Natural killer cell (primary cell): Measurements from ENCODE around the gene TRAF3. TPM values are rescaled to one million over a fixed set of nuclear protein-coding genes. Genes with fewer than 3 reads are reported as not detected.

Experiments used
- ATAC-seq, 3 donors: fragments of 150-1000 bp in 2 of 3; fragments of 200-7000 bp in 1 of 3; cut with Tn5 transposase; 1 replicate in 1 of 3; 2 replicates in 2 of 3; pipeline ENCODE4 v1.10.0; 2021; ENCODE audit warnings: mild to moderate bottlenecking in 2 of 3, moderate library complexity in 2 of 3
- DNase-seq, 2 donors: peaks; one replicate each; pipeline versions ENCODE4 v3.0.0 to v3.0.0-alpha.2; 2013 to 2021; ENCODE audit warnings: mixed read lengths in 1 of 2
- H3K27ac ChIP-seq: one replicate; pipeline ENCODE4 v1.5.1; 2013; ENCODE audit warnings: mild to moderate bottlenecking, low read length
- H3K27me3 ChIP-seq: one replicate; pipeline ENCODE4 v1.6.1; 2013; ENCODE audit warnings: low read length; ENCODE audit not compliant: control insufficient read depth, insufficient read depth
- H3K36me3 ChIP-seq: one replicate; pipeline ENCODE4 v1.6.1; 2013; ENCODE audit warnings: low read length; ENCODE audit not compliant: control insufficient read depth, insufficient read depth
- H3K4me1 ChIP-seq: one replicate; pipeline ENCODE4 v1.6.1; 2013; ENCODE audit warnings: low read length; ENCODE audit not compliant: control insufficient read depth, insufficient read depth
- H3K4me3 ChIP-seq: one replicate; pipeline ENCODE4 v1.5.1; 2013; ENCODE audit warnings: low read length
- H3K9me3 ChIP-seq: one replicate; pipeline ENCODE4 v1.6.1; 2013; ENCODE audit warnings: low read length; ENCODE audit not compliant: control insufficient read depth, insufficient read depth
- H3K27ac Mint-ChIP-seq, 2 donors: one replicate each; pipeline ENCODE4 v1.8.0; 2022; ENCODE audit warnings: mild to moderate bottlenecking in 2 of 2, mixed read lengths in 2 of 2, moderate library complexity in 1 of 2
- H3K27me3 Mint-ChIP-seq, 2 donors: one replicate each; pipeline ENCODE4 v1.8.0; 2022; ENCODE audit warnings: low read depth in 2 of 2, mixed read lengths in 2 of 2
- H3K36me3 Mint-ChIP-seq: one replicate; pipeline ENCODE4 v1.8.0; 2022; ENCODE audit warnings: mixed read lengths
- H3K4me1 Mint-ChIP-seq, 2 donors: one replicate each; pipeline ENCODE4 v1.8.0; 2022; ENCODE audit warnings: mixed read lengths in 2 of 2
- H3K4me3 Mint-ChIP-seq: one replicate; pipeline ENCODE4 v1.8.0; 2022; ENCODE audit warnings: mild to moderate bottlenecking, moderate library complexity, mixed read lengths
- H3K9me3 Mint-ChIP-seq, 2 donors: one replicate each; pipeline ENCODE4 v1.8.0; 2022; ENCODE audit warnings: mixed read lengths in 2 of 2
- CTCF ChIP-seq: fragments of 200-600 bp; IDR thresholded peaks from one replicate; pipeline ENCODE4 v1.8.0; 2022; ENCODE audit warnings: antibody characterized with exemption
- WGBS: methylation state at CpG from one replicate; pipeline ENCODE4 v1.1.7; 2013; ENCODE audit warnings: missing lambda C conversion rate; ENCODE audit not compliant: insufficient coverage; 5-methylcytosine and 5-hydroxymethylcytosine counted together
- intact Hi-C: fragments of 100-400 bp; cut with micrococcal nuclease; formaldehyde crosslinking; loops from one replicate; pipeline ENCODE4 v1.14.2; 2022
- total RNA-seq, 4 donors: library from RNA; stranded (reverse); fragments of 120-200 nt in 1 of 4; gene quantifications; one replicate each; pipeline versions ENCODE4 v1.2.3 to v1.2.4, GENCODE V29; 2013 to 2022

Gene TRAF3
- total RNA-seq, 3 donors from 2014 or later (not counting 1 experiment from before 2014, with no cell fraction given) = 21.0 to 31.6 (median 23.5) TPM

- no peak for TF ChIP-seq CTCF
- Mint-ChIP-seq H3K27me3 (no peaks in the 10 kb centered on the region), H3K9me3 (no peaks in the 10 kb centered on the region), H3K4me3 (peak overlapping the region; percentile 36), H3K4me1 (peaks cover 33 to 35% of the 10 kb centered on the region in 2 donors), H3K36me3 (no peaks in the 10 kb centered on the region), H3K27ac (peak overlapping the region; percentile 78 to 82)
- H3K4me1 ChIP-seq = peaks cover 32% of the 10 kb centered on the region
- no peaks in the 10 kb centered on the region for H3K9me3 ChIP-seq
- peak in 1 of 2 donors; percentile 62 for DNase-seq
- WGBS = 46% methylated on average over 9 of the region's 9 CpGs
- peak overlapping the region; percentile 58 for H3K27ac ChIP-seq
- no peaks in the 10 kb centered on the region for H3K36me3 ChIP-seq
- intact Hi-C loops = no loop called here
- peak; percentile 64 to 71 (median 65) for ATAC-seq
- no peak overlapping the region for H3K4me3 ChIP-seq
- no peaks in the 10 kb centered on the region for H3K27me3 ChIP-seq
Observed at GRCh38 chr14:102805371-102805891, 28.2 kb downstream of the TRAF3 start.

GRCh38 chr14:102805941-102806340, 28.7 kb downstream of the TRAF3 start:
- 82% methylated on average over 5 of the region's 5 CpGs for WGBS
- H3K27ac ChIP-seq = peak overlapping the region; percentile 58
- H3K4me3 Mint-ChIP-seq = peak overlapping the region; percentile 36
- peak overlapping the region; percentile 78 to 82 for H3K27ac Mint-ChIP-seq
- ATAC-seq (no peak), DNase-seq (no peak)
- no peak for TF ChIP-seq CTCF
- H3K4me1 ChIP-seq = peaks cover 32% of the 10 kb centered on the region
- no peaks in the 10 kb centered on the region for H3K27me3 ChIP-seq
- intact Hi-C loops = no loop called here
- H3K9me3 ChIP-seq = no peaks in the 10 kb centered on the region
- H3K36me3 Mint-ChIP-seq = no peaks in the 10 kb centered on the region
- H3K4me1 Mint-ChIP-seq = peaks cover 33 to 39% of the 10 kb centered on the region in 2 donors
- no peaks in the 10 kb centered on the region for H3K27me3 Mint-ChIP-seq
- no peaks in the 10 kb centered on the region for H3K9me3 Mint-ChIP-seq
- H3K4me3 ChIP-seq = no peak overlapping the region
- no peaks in the 10 kb centered on the region for H3K36me3 ChIP-seq

GRCh38 chr14:102806447-102806846, 29.2 kb downstream of the TRAF3 start:
- Histone ChIP-seq H3K27me3 (no peaks in the 10 kb centered on the region), H3K4me1 (peaks cover 32% of the 10 kb centered on the region), H3K4me3 (no peak overlapping the region), H3K27ac (peak overlapping the region; percentile 58), H3K36me3 (no peaks in the 10 kb centered on the region), H3K9me3 (no peaks in the 10 kb centered on the region)
- Mint-ChIP-seq H3K9me3 (no peaks in the 10 kb centered on the region), H3K4me1 (peaks cover 38 to 39% of the 10 kb centered on the region in 2 donors), H3K36me3 (no peaks in the 10 kb centered on the region), H3K4me3 (no peak overlapping the region), H3K27ac (peak overlapping the region in 1 of 2 donors; percentile 82), H3K27me3 (no peaks in the 10 kb centered on the region)
- DNase-seq (no peak), ATAC-seq (no peak)
- WGBS = 90% methylated on average over 4 of the region's 4 CpGs
- no peak for TF ChIP-seq CTCF
- intact Hi-C loops = no loop called here

- Mint-ChIP-seq H3K9me3 (no peaks in the 10 kb centered on the region), H3K36me3 (no peaks in the 10 kb centered on the region), H3K27ac (peak overlapping the region; percentile 71 to 82), H3K4me1 (peaks cover 39 to 41% of the 10 kb centered on the region in 2 donors), H3K4me3 (no peak overlapping the region), H3K27me3 (no peaks in the 10 kb centered on the region)
- H3K27me3 ChIP-seq = no peaks in the 10 kb centered on the region
- 90% methylated on average over 4 of the region's 4 CpGs for WGBS
- intact Hi-C loops = no loop called here
- H3K36me3 ChIP-seq = no peaks in the 10 kb centered on the region
- H3K27ac ChIP-seq = peak overlapping the region; percentile 58
- ATAC-seq (no peak), DNase-seq (no peak)
- no peak overlapping the region for H3K4me3 ChIP-seq
- H3K4me1 ChIP-seq = peaks cover 32% of the 10 kb centered on the region
- H3K9me3 ChIP-seq = no peaks in the 10 kb centered on the region
- TF ChIP-seq CTCF = no peak
Observed at GRCh38 chr14:102807013-102807406, 29.8 kb downstream of the TRAF3 start.
